DMS 273 treated with DMSO at 0.1 percent for 48 hours (cell line): ENCODE measurements around the gene SPTY2D1.

Source experiments
- DNase-seq: peaks from one replicate; lab custom pipeline; 2025; lab: John Stamatoyannopoulos, UW

SPTY2D1 gene

DNA sequence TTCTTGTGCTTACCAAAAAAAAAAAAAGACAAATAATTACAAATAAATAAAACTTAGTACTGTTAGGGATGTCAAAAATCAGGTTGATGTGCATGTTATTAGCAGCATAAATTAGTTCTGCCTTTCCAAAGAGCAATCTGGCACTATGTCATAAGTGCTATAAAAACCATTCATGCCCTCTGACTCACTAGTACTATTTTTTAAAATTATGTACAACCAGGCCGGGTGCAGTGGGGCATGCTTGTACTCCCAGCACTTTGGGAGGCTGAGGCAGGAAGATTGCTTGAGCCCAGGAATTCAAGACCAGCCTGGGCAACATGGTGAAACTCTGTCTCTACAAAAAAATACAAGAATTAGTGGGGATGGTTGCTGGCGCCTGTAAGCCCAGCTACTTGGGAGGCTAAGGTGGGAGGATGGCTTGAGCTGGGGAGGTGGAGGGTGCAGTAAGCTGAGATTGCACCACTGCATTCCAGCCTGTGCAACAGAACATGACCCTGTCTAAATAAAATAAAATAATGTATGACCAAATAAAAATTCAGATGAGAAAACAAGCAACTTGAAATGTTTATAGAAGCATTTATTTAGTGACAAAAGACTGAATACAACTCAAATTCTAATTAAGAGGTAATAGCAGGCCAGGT, 70.9 kb downstream of the SPTY2D1 start:
- no peak for DNase-seq
